Calu3 (cell line): Measurements from ENCODE around the gene PAF1. TPM values are rescaled to one million over a fixed set of nuclear protein-coding genes. Genes with fewer than 3 reads are reported as not detected.

Experiments
- Bru-seq: library from RNA; stranded (reverse); fragments of 400-500 nt; gene quantifications from one replicate; lab custom pipeline; 2021; lab: Mats Ljungman, UMichigan
- BruChase-seq, 2 experiments: library from RNA; stranded (reverse); fragments of 400-500 nt; gene quantifications; one replicate each; lab custom pipeline; 2021; lab: Mats Ljungman, UMichigan
- BruUV-seq: library from RNA; stranded (reverse); fragments of 400-500 nt; replicated peaks from 2 replicates; lab custom pipeline; 2021; lab: Mats Ljungman, UMichigan
- CTCF ChIA-PET: fragments of 300-600 bp; sonication (Branson Sonifier 250); formaldehyde crosslinking; loops from one replicate; lab custom pipeline; 2022; ENCODE audit warnings: antibody characterized with exemption; lab: Charles Lee
- DNase-seq: peaks from one replicate; pipeline ENCODE4 v3.0.0; 2022
- H3K27ac Mint-ChIP-seq: one replicate; pipeline ENCODE4 v1.8.0; 2022; ENCODE audit warnings: mixed read lengths; ENCODE audit not compliant: unreplicated experiment
- H3K27me3 Mint-ChIP-seq: one replicate; pipeline ENCODE4 v1.8.0; 2022; ENCODE audit warnings: mixed read lengths; ENCODE audit not compliant: unreplicated experiment
- H3K36me3 Mint-ChIP-seq: one replicate; pipeline ENCODE4 v1.8.0; 2022; ENCODE audit warnings: mild to moderate bottlenecking, moderate library complexity, mixed read lengths; ENCODE audit not compliant: insufficient read depth, unreplicated experiment
- H3K4me1 Mint-ChIP-seq: one replicate; pipeline ENCODE4 v1.8.0; 2022; ENCODE audit warnings: mild to moderate bottlenecking, low read depth, mixed read lengths; ENCODE audit not compliant: unreplicated experiment
- H3K4me3 Mint-ChIP-seq: one replicate; pipeline ENCODE4 v1.8.0; 2022; ENCODE audit warnings: mild to moderate bottlenecking, low read depth, moderate library complexity, mixed read lengths; ENCODE audit not compliant: unreplicated experiment
- H3K9me3 Mint-ChIP-seq: one replicate; pipeline ENCODE4 v1.8.0; 2022; ENCODE audit warnings: low read depth, mixed read lengths; ENCODE audit not compliant: unreplicated experiment
- CTCF ChIP-seq: fragments of 200-600 bp; IDR thresholded peaks from one replicate; pipeline ENCODE4 v1.8.0; 2022; ENCODE audit warnings: antibody characterized with exemption; ENCODE audit not compliant: unreplicated experiment
- intact Hi-C: fragments of 100-400 bp; cut with micrococcal nuclease; formaldehyde crosslinking; loops from one replicate; pipeline ENCODE4 v1.10.0; 2022; ENCODE audit not compliant: unreplicated experiment
- long read RNA-seq: library from polyadenylated mRNA; stranded (forward); transcript quantifications from one replicate; pipeline ENCODE4 v2.0.0, GENCODE V29; 2022
- total RNA-seq: library from RNA; stranded (reverse); gene quantifications from 2 replicates; pipeline ENCODE4 v1.2.3, GENCODE V29; 2022

PAF1 gene
- total RNA-seq (64.3 and 72.7 TPM in 2 replicates), Bru-seq, nascent RNA (percentile 89 among the genes with signal in this experiment), BruChase-seq, experiment 1, labeled RNA remaining after a 6-hour chase (percentile 96 among the genes with signal in this experiment), BruChase-seq, experiment 2, labeled RNA remaining after a 2-hour chase (percentile 94 among the genes with signal in this experiment)
- long read RNA-seq, transcript PAF1-201 (14 exons, 2,066 nt) = major isoform, 98 of 134 reads
- long read RNA-seq, partial matches to known transcripts = 8 of 134 reads
- long read RNA-seq, other reads (novel, unspliced or antisense) = 27 of 134 reads

GRCh38 chr19:39390751-39391437 lies at the start of gene PAF1, which contains the start of gene MED29:
PAF1 (minus strand) TSS chr19:39391106; CDS start chr19:39390864, 242 bp downstream.
MED29 (plus strand) TSS chr19:39391378; CDS start chr19:39391423, 45 bp downstream.
- Mint-ChIP-seq H3K36me3 (peaks cover 92% of the 10 kb centered on the region), H3K4me1 (peaks cover 21% of the 10 kb centered on the region), H3K27me3 (no peaks in the 10 kb centered on the region), H3K9me3 (no peaks in the 10 kb centered on the region), H3K27ac (peak within 1 kb of the TSS; percentile 95), H3K4me3 (peak within 1 kb of the TSS; percentile 96)
- no peak for TF ChIP-seq CTCF
- DNase-seq = peak; percentile 98
- CTCF ChIA-PET = interaction anchor here (0.6 to 1.6 kb wide), 7 partner anchors 17 to 86 kb away, joined by 3 to 6 read pairs (median 4); partner anchors contain the start of genes RPS16 and SAMD4B
- BruUV-seq = no TSS peak
- intact Hi-C loops = loop anchor here (1.0 to 5.0 kb wide), 2 partner anchors 39 to 141 kb away; partner anchors contain the start of gene EID2B

- no peak overlapping the region for H3K4me3 Mint-ChIP-seq
- H3K4me1 Mint-ChIP-seq = peaks cover 20% of the 10 kb centered on the region
- CTCF ChIA-PET = interaction anchor here (0.7 kb wide), 1 partner anchor 102 kb away, joined by 3 read pairs; no protein-coding TSS in a partner anchor
- BruUV-seq = no TSS peak
- no peaks in the 10 kb centered on the region for H3K9me3 Mint-ChIP-seq
- peaks cover 51% of the 10 kb centered on the region for H3K36me3 Mint-ChIP-seq
- intact Hi-C loops = no loop called here
- TF ChIP-seq CTCF = no peak
- peaks cover 9% of the 10 kb centered on the region for H3K27me3 Mint-ChIP-seq
- DNase-seq = no peak
- H3K27ac Mint-ChIP-seq = no peak overlapping the region
Measured at GRCh38 chr19:39438270-39438934, 47.5 kb upstream of the PAF1 start.

- H3K9me3 Mint-ChIP-seq = no peaks in the 10 kb centered on the region
- peak overlapping the region; percentile 96 for H3K4me3 Mint-ChIP-seq
- intact Hi-C loops = no loop called here
- BruUV-seq = TSS peak; percentile 99
- DNase-seq = no peak
- peaks cover 24% of the 10 kb centered on the region for H3K4me1 Mint-ChIP-seq
- peaks cover 9% of the 10 kb centered on the region for H3K27me3 Mint-ChIP-seq
- TF ChIP-seq CTCF = no peak
- H3K27ac Mint-ChIP-seq = peak overlapping the region; percentile 97
- CTCF ChIA-PET = interaction anchor here (0.6 to 1.2 kb wide), 5 partner anchors 9 to 59 kb away, joined by 3 to 7 read pairs (median 4); partner anchors contain the start of genes MED29, PAF1 and SUPT5H
- H3K36me3 Mint-ChIP-seq = peaks cover 71% of the 10 kb centered on the region
Measured at GRCh38 chr19:39436350-39436716, 45.4 kb upstream of the PAF1 start.
